ENCODE results near the gene SIN3B. TPM values are rescaled to one million over a fixed set of nuclear protein-coding genes. Genes with fewer than 3 reads are reported as not detected.

Gene SIN3B
- polyA plus RNA-seq, 1 of the 3 experiments (the other 2 are of a cell fraction), result 29.7 TPM

DNA sequence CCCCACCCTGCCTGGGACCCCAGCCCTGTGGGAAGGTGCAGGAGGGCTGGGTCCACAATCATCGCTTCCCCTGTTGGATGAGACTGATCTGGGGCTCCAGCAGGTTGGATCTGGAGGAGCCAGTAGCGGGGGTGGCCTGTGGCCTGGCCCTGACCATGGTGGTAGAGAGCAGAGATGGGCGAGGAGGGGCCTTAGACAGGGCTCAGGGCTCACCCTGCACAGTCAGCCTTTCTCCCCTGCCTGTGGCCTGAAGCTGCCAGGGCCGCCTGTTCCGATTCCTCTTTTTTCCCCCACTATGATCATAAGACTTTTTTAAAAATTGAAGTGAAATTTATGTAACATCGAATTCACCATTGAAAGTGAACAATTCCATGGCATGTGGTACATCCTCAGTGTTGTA lies 18.2 kb downstream of the SIN3B start:
- POLR2A ChIA-PET, result no interaction called here
- CTCF ChIA-PET, result no interaction called here

DNA sequence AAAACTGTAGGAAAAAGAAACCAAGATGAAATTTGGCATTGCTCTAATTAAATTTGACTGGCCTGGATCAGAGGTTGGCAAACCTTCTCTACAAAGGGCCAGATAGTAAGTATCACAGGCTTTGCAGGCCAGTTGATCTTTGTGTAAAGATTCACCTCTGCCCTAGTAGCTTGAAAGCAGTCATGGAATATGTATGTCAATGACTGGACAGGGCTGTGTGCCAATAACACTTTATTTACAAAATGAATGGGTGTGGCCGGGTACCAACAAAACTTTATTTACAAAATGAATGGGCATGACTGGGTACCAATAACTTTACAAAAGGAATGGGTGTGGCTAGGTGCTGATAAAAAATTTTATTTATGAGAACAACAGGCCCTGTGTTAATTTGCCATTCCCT lies 20.0 kb downstream of the SIN3B start:
- Histone ChIP-seq H3F3A (replicated peaks; ENCODE audit: insufficient read depth) (peaks cover 10% of the 10 kb centered on the region), H3K4me1 (ENCODE audit: control insufficient read depth in 1 of 2, insufficient read depth in 2 of 2, low read depth in 1 of 2, low read length in 1 of 2) (peaks cover 0 to 11% of the 10 kb centered on the region in 2 experiments; a peak in 1 of 4 replicates), H4K20me1 (ENCODE audit: insufficient read depth) (0 out of 2 replicates have a peak, but pooled peaks cover 8% of the 10 kb centered on the region), H3K9me2 (no peaks in the 10 kb centered on the region), H3K79me2 (ENCODE audit: insufficient read depth) (peaks cover 2% of the 10 kb centered on the region; the same call in 1 of the 2 replicates), H3K4me2 (no peak overlapping the region), H3K27me3 (ENCODE audit: insufficient read depth) (no peaks in the 10 kb centered on the region), H3K36me3 (replicated peaks in 1 of 2; ENCODE audit: control insufficient read depth in 1 of 2, insufficient read depth in 2 of 2, low read length in 1 of 2) (peaks cover 41 to 67% of the 10 kb centered on the region in 2 experiments), H3K4me3 (ENCODE audit: low read depth in 2 of 2, low read length in 1 of 2) (no peak overlapping the region), H3K9me3 (no peaks in the 10 kb centered on the region), H2AFZ (ENCODE audit: low read depth) (no peak overlapping the region), H3K9ac (no peak overlapping the region), H3K27ac (ENCODE audit: low read depth in 2 of 2, low read length in 1 of 2) (no peak overlapping the region)
- no peak for DNase-seq
- ChIA-PET CTCF (interaction anchor here (0.6 kb wide), 1 partner anchor 77 kb away, joined by 3 read pairs; no protein-coding TSS in a partner anchor), POLR2A (no interaction called here)
- 100% methylated on average over 1 of the region's 1 CpG for WGBS (ENCODE audit: low lambda C conversion rate)
- TF ChIP-seq POLR2AphosphoS5 (IDR thresholded peaks at IDR 0.05; ENCODE audit: low read depth, low read length), result no peak
- TF ChIP-seq, protein P1, sequence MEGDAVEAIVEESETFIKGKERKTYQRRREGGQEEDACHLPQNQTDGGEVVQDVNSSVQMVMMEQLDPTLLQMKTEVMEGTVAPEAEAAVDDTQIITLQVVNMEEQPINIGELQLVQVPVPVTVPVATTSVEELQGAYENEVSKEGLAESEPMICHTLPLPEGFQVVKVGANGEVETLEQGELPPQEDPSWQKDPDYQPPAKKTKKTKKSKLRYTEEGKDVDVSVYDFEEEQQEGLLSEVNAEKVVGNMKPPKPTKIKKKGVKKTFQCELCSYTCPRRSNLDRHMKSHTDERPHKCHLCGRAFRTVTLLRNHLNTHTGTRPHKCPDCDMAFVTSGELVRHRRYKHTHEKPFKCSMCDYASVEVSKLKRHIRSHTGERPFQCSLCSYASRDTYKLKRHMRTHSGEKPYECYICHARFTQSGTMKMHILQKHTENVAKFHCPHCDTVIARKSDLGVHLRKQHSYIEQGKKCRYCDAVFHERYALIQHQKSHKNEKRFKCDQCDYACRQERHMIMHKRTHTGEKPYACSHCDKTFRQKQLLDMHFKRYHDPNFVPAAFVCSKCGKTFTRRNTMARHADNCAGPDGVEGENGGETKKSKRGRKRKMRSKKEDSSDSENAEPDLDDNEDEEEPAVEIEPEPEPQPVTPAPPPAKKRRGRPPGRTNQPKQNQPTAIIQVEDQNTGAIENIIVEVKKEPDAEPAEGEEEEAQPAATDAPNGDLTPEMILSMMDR (IDR thresholded peaks at IDR 0.05), result no peak
- TF ChIP-seq RCOR1 (IDR thresholded peaks at IDR 0.05; ENCODE audit: low read length), result no peak
- no peak for TF ChIP-seq JUND (IDR thresholded peaks at IDR 0.05)
- no peak for TF ChIP-seq MXI1 (IDR thresholded peaks at IDR 0.05; ENCODE audit: low read depth, low read length)
- TF ChIP-seq, protein P2, sequence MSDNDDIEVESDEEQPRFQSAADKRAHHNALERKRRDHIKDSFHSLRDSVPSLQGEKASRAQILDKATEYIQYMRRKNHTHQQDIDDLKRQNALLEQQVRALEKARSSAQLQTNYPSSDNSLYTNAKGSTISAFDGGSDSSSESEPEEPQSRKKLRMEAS (IDR thresholded peaks at IDR 0.05; ENCODE audit: low read depth), result no peak
- TF ChIP-seq MEF2A (IDR thresholded peaks at IDR 0.05; ENCODE audit: borderline replicate concordance, low read depth), result no peak
- TF ChIP-seq RFX5 (IDR thresholded peaks at IDR 0.05; ENCODE audit: low read length), result no peak
- TF ChIP-seq YY1 (IDR thresholded peaks at IDR 0.05; ENCODE audit: low read depth), result no peak
- no peak for TF ChIP-seq GABPA (IDR thresholded peaks at IDR 0.05; ENCODE audit: low read depth)
- TF ChIP-seq GATA2 (CRISPR knock-in tag; IDR thresholded peaks at IDR 0.05), result no peak
- TF ChIP-seq SMC3 (IDR thresholded peaks at IDR 0.05; ENCODE audit: low read depth, low read length), result no peak
- TF ChIP-seq EZH2phosphoT487 (IDR thresholded peaks at IDR 0.05; ENCODE audit: borderline replicate concordance, low read depth), result no peak
- TF ChIP-seq CHD2 (IDR thresholded peaks at IDR 0.05; ENCODE audit: low read length, partially characterized antibody), result no peak
- TF ChIP-seq, protein P3, sequence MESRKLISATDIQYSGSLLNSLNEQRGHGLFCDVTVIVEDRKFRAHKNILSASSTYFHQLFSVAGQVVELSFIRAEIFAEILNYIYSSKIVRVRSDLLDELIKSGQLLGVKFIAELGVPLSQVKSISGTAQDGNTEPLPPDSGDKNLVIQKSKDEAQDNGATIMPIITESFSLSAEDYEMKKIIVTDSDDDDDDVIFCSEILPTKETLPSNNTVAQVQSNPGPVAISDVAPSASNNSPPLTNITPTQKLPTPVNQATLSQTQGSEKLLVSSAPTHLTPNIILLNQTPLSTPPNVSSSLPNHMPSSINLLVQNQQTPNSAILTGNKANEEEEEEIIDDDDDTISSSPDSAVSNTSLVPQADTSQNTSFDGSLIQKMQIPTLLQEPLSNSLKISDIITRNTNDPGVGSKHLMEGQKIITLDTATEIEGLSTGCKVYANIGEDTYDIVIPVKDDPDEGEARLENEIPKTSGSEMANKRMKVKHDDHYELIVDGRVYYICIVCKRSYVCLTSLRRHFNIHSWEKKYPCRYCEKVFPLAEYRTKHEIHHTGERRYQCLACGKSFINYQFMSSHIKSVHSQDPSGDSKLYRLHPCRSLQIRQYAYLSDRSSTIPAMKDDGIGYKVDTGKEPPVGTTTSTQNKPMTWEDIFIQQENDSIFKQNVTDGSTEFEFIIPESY (IDR thresholded peaks at IDR 0.05; ENCODE audit: borderline replicate concordance, low read depth), result no peak

More for the DNA sequence above, 18.2 kb downstream of the SIN3B start:
- H3K9me2 ChIP-seq, result no peaks in the 10 kb centered on the region
- no peak overlapping the region for H3K4me3 ChIP-seq (ENCODE audit: low read depth in 2 of 2, low read length in 1 of 2)
- peaks cover 0 to 11% of the 10 kb centered on the region in 2 experiments; a peak in 1 of 4 replicates for H3K4me1 ChIP-seq (ENCODE audit: control insufficient read depth in 1 of 2, insufficient read depth in 2 of 2, low read depth in 1 of 2, low read length in 1 of 2)
- TF ChIP-seq, protein P4, sequence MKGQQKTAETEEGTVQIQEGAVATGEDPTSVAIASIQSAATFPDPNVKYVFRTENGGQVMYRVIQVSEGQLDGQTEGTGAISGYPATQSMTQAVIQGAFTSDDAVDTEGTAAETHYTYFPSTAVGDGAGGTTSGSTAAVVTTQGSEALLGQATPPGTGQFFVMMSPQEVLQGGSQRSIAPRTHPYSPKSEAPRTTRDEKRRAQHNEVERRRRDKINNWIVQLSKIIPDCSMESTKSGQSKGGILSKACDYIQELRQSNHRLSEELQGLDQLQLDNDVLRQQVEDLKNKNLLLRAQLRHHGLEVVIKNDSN (IDR thresholded peaks at IDR 0.05; ENCODE audit: borderline replicate concordance, low read depth), result no peak
- TF ChIP-seq, protein P5, sequence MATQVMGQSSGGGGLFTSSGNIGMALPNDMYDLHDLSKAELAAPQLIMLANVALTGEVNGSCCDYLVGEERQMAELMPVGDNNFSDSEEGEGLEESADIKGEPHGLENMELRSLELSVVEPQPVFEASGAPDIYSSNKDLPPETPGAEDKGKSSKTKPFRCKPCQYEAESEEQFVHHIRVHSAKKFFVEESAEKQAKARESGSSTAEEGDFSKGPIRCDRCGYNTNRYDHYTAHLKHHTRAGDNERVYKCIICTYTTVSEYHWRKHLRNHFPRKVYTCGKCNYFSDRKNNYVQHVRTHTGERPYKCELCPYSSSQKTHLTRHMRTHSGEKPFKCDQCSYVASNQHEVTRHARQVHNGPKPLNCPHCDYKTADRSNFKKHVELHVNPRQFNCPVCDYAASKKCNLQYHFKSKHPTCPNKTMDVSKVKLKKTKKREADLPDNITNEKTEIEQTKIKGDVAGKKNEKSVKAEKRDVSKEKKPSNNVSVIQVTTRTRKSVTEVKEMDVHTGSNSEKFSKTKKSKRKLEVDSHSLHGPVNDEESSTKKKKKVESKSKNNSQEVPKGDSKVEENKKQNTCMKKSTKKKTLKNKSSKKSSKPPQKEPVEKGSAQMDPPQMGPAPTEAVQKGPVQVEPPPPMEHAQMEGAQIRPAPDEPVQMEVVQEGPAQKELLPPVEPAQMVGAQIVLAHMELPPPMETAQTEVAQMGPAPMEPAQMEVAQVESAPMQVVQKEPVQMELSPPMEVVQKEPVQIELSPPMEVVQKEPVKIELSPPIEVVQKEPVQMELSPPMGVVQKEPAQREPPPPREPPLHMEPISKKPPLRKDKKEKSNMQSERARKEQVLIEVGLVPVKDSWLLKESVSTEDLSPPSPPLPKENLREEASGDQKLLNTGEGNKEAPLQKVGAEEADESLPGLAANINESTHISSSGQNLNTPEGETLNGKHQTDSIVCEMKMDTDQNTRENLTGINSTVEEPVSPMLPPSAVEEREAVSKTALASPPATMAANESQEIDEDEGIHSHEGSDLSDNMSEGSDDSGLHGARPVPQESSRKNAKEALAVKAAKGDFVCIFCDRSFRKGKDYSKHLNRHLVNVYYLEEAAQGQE (IDR thresholded peaks at IDR 0.05; ENCODE audit: low read depth, low read length), result no peak
- TF ChIP-seq SMC3 (IDR thresholded peaks at IDR 0.05; ENCODE audit: low read depth, low read length), result no peak
- no peak for TF ChIP-seq RAD21 (IDR thresholded peaks at IDR 0.05; ENCODE audit: low read length)
- no peak for TF ChIP-seq GATA2 (CRISPR knock-in tag; IDR thresholded peaks at IDR 0.05)
- H2AFZ ChIP-seq (ENCODE audit: low read depth), result no peak overlapping the region
- H3K36me3 ChIP-seq (replicated peaks in 1 of 2; ENCODE audit: control insufficient read depth in 1 of 2, insufficient read depth in 2 of 2, low read length in 1 of 2), result peaks cover 31 to 52% of the 10 kb centered on the region in 2 experiments
- H3K9me3 ChIP-seq, result no peaks in the 10 kb centered on the region
- 97% methylated on average over 3 of the region's 6 CpGs for WGBS (ENCODE audit: low lambda C conversion rate)
- no peak overlapping the region for H3K4me2 ChIP-seq
- H3K9ac ChIP-seq, result no peak overlapping the region
- DNase-seq, result no peak
- H3K27me3 ChIP-seq (ENCODE audit: insufficient read depth), result no peaks in the 10 kb centered on the region
- peaks cover 2% of the 10 kb centered on the region; the same call in 1 of the 2 replicates for H3K79me2 ChIP-seq (ENCODE audit: insufficient read depth)
- H3K27ac ChIP-seq (ENCODE audit: low read depth in 2 of 2, low read length in 1 of 2), result no peak overlapping the region
- peaks cover 10% of the 10 kb centered on the region for H3F3A ChIP-seq (replicated peaks; ENCODE audit: insufficient read depth)
- H4K20me1 ChIP-seq (ENCODE audit: insufficient read depth), result 0 out of 2 replicates have a peak, but pooled peaks cover 8% of the 10 kb centered on the region

Measured in SK-N-SH (cell line).